Endodermal cell (in vitro differentiated cells): ENCODE results near the gene RUFY2. TPM values are rescaled to one million over a fixed set of nuclear protein-coding genes. Genes with fewer than 3 reads are reported as not detected.

Experiments
- DNase-seq: peaks from one replicate; pipeline ENCODE4 v3.0.0-alpha.2; 2017
- H3K27ac ChIP-seq: 2 replicates; pipeline ENCODE4 v1.5.1; 2013; ENCODE audit warnings: mild to moderate bottlenecking, low read depth, low read length, moderate library complexity
- H3K27me3 ChIP-seq: 2 replicates; pipeline ENCODE4 v1.6.1; 2013; ENCODE audit warnings: mild to moderate bottlenecking, low read length, moderate library complexity; ENCODE audit not compliant: insufficient read depth, control insufficient read depth, poor library complexity, severe bottlenecking
- H3K36me3 ChIP-seq: 2 replicates; pipeline ENCODE4 v1.7.0; 2013; ENCODE audit warnings: mild to moderate bottlenecking, low read length, moderate library complexity; ENCODE audit not compliant: control insufficient read depth, insufficient read depth
- H3K4me1 ChIP-seq: one replicate; pipeline ENCODE4 v1.7.0; 2013; ENCODE audit warnings: low read length; ENCODE audit not compliant: control insufficient read depth, insufficient read depth
- H3K4me3 ChIP-seq: 2 replicates; pipeline ENCODE4 v1.5.1; 2013; ENCODE audit warnings: mild to moderate bottlenecking, low read length, moderate library complexity
- H3K9ac ChIP-seq: 2 replicates; pipeline ENCODE4 v1.6.1; 2013; ENCODE audit warnings: mild to moderate bottlenecking, low read length, moderate library complexity; ENCODE audit not compliant: poor library complexity, severe bottlenecking; ENCODE audit errors: extremely low read depth
- H3K9me3 ChIP-seq: 2 replicates; pipeline ENCODE4 v1.6.1; 2013; ENCODE audit warnings: mild to moderate bottlenecking, low read length, moderate library complexity; ENCODE audit not compliant: control insufficient read depth
- H3K27ac Mint-ChIP-seq: 2 replicates; pipeline ENCODE4 v1.8.0; 2020; ENCODE audit warnings: mixed read lengths
- H3K27me3 Mint-ChIP-seq: 2 replicates; pipeline ENCODE4 v1.8.0; 2021; ENCODE audit warnings: mild to moderate bottlenecking, mixed read lengths; ENCODE audit not compliant: insufficient read depth
- H3K36me3 Mint-ChIP-seq: 2 replicates; pipeline ENCODE4 v1.8.0; 2020; ENCODE audit warnings: low read depth, mixed read lengths
- H3K4me1 Mint-ChIP-seq: 2 replicates; pipeline ENCODE4 v1.8.0; 2020; ENCODE audit warnings: mixed read lengths
- H3K4me3 Mint-ChIP-seq: 2 replicates; pipeline ENCODE4 v1.8.0; 2020; ENCODE audit warnings: mild to moderate bottlenecking, moderate library complexity, mixed read lengths
- H3K9me3 Mint-ChIP-seq: 2 replicates; pipeline ENCODE4 v1.8.0; 2020; ENCODE audit warnings: mild to moderate bottlenecking, mixed read lengths
- WGBS, 2 experiments: methylation state at CpG; one replicate each; pipeline versions ENCODE4 v1.1.5 to v1.1.7; 2013; ENCODE audit warnings: missing lambda C conversion rate in 2 of 2, mixed read lengths in 1 of 2; ENCODE audit not compliant: insufficient coverage in 1 of 2, insufficient read length in 1 of 2; 5-methylcytosine and 5-hydroxymethylcytosine counted together
- total RNA-seq, 2 donors: library from RNA; stranded (reverse); fragmentation: NEBNext Ultra II Directional in 1 of 2; extraction: Animal tissue kit (Norgen Biotek cat#: 25700) in 1 of 2; gene quantifications; 2 replicates in 1 of 2; 3 replicates in 1 of 2; pipeline ENCODE4 v1.2.1, GENCODE V29; 2021
- TF ChIP-seq, protein P1 (sequence below): fragments of 200-600 bp; sonication (generic); conservative IDR thresholded peaks from 2 replicates; pipeline ENCODE4 v1.5.0; 2021; ENCODE audit warnings: antibody characterized with exemption, mild to moderate bottlenecking

The RUFY2 gene
- total RNA-seq, 2 donors from 2014 or later = 21.1 to 26.9 TPM

DNA sequence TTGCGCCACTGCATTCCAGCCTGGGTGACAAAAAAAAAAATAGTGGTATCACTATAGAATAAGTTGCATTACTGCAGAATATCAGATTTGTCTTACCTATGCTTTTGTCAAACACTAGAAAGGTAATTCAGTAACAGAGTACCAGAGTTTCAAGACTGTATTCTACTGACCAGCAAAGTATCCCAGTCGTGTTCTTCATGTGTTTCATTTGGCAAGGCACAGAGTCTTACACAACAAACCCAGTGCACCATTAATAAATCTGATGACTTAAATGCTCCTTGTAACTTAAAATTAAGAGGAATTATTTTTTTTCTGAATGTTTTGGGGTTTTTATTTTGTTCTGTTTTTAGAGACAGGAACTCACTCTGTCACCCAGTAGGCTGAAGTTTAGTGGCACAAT lies 40.0 kb downstream of the RUFY2 start:
- Mint-ChIP-seq H3K27ac (no peak overlapping the region), H3K36me3 (peaks cover 47% of the 10 kb centered on the region), H3K4me3 (no peak overlapping the region), H3K4me1 (no peaks in the 10 kb centered on the region), H3K9me3 (peaks cover 15% of the 10 kb centered on the region), H3K27me3 (no peaks in the 10 kb centered on the region)
- Histone ChIP-seq H3K9ac (no peak overlapping the region), H3K27me3 (no peaks in the 10 kb centered on the region), H3K27ac (no peak overlapping the region), H3K4me1 (no peaks in the 10 kb centered on the region), H3K36me3 (peaks cover 54% of the 10 kb centered on the region), H3K9me3 (peaks cover 11% of the 10 kb centered on the region), H3K4me3 (no peak overlapping the region)
- 95 to 100% methylated on average over 1 to 2 of the region's 2 CpGs for WGBS, 2 experiments
- no peak for DNase-seq
- TF ChIP-seq, protein P1, sequence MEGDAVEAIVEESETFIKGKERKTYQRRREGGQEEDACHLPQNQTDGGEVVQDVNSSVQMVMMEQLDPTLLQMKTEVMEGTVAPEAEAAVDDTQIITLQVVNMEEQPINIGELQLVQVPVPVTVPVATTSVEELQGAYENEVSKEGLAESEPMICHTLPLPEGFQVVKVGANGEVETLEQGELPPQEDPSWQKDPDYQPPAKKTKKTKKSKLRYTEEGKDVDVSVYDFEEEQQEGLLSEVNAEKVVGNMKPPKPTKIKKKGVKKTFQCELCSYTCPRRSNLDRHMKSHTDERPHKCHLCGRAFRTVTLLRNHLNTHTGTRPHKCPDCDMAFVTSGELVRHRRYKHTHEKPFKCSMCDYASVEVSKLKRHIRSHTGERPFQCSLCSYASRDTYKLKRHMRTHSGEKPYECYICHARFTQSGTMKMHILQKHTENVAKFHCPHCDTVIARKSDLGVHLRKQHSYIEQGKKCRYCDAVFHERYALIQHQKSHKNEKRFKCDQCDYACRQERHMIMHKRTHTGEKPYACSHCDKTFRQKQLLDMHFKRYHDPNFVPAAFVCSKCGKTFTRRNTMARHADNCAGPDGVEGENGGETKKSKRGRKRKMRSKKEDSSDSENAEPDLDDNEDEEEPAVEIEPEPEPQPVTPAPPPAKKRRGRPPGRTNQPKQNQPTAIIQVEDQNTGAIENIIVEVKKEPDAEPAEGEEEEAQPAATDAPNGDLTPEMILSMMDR = no peak

DNA sequence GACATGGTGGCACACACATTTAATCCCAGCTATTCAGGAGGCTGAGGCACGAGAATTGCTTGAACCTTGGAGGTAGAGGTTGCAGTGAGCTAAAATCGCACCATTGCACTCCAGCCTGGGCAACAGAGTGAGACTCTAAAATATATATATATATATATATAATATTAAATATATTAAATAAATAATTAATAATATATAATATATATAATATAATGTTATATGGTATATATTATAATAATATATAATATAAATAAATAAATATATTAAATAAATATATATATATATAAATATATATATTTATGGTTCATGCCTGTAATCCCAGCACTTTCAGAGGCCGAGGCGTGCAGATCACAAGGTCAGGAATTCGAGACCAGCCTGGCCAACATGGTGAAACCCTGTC lies 40.5 kb downstream of the RUFY2 start:
- H3K27ac ChIP-seq = no peak overlapping the region
- H3K9me3 ChIP-seq = peaks cover 6% of the 10 kb centered on the region
- TF ChIP-seq, protein P1 = no peak
- peaks cover 54% of the 10 kb centered on the region for H3K36me3 ChIP-seq
- no peaks in the 10 kb centered on the region for H3K4me1 Mint-ChIP-seq
- no peak overlapping the region for H3K27ac Mint-ChIP-seq
- H3K4me3 Mint-ChIP-seq = no peak overlapping the region
- H3K36me3 Mint-ChIP-seq = peaks cover 47% of the 10 kb centered on the region
- H3K4me1 ChIP-seq = no peaks in the 10 kb centered on the region
- DNase-seq = no peak
- H3K27me3 Mint-ChIP-seq = no peaks in the 10 kb centered on the region
- H3K27me3 ChIP-seq = no peaks in the 10 kb centered on the region
- WGBS, 2 experiments = 95 to 100% methylated on average over 3 to 5 of the region's 5 CpGs
- no peak overlapping the region for H3K4me3 ChIP-seq
- peaks cover 11% of the 10 kb centered on the region for H3K9me3 Mint-ChIP-seq
- no peak overlapping the region for H3K9ac ChIP-seq

DNA sequence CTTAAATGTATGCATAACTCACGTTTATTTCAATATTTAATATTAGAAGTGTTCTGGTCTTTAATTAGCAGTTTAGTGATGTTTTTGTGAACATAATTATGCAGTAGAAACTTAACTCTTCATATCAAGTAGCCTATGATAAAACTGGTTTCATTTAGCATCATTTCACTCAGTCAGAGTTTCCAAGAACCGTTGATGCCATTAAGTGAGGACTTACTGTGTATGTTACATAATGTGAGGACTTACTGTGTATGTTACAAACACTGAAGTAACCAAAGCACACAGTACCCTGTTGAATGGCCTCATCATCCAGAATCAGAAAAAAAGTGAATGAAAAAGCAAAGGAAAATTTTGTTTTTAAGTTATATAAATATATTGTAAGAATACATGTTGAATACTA lies 41.5 kb downstream of the RUFY2 start:
- peaks cover 48% of the 10 kb centered on the region for H3K36me3 Mint-ChIP-seq
- no peaks in the 10 kb centered on the region for H3K4me1 ChIP-seq
- no peak overlapping the region for H3K9ac ChIP-seq
- H3K36me3 ChIP-seq = peaks cover 61% of the 10 kb centered on the region
- no peak overlapping the region for H3K27ac ChIP-seq
- H3K4me3 Mint-ChIP-seq = no peak overlapping the region
- WGBS, 2 experiments = 100% methylated on average over 1 of the region's 2 CpGs; no CpG with 5 or more reads in 1 of the 2 experiments
- no peaks in the 10 kb centered on the region for H3K9me3 ChIP-seq
- H3K27me3 ChIP-seq = no peaks in the 10 kb centered on the region
- H3K27me3 Mint-ChIP-seq = no peaks in the 10 kb centered on the region
- H3K9me3 Mint-ChIP-seq = peaks cover 3% of the 10 kb centered on the region
- TF ChIP-seq, protein P1 = no peak
- no peak for DNase-seq
- no peak overlapping the region for H3K27ac Mint-ChIP-seq
- no peak overlapping the region for H3K4me3 ChIP-seq
- no peaks in the 10 kb centered on the region for H3K4me1 Mint-ChIP-seq
